Neuronal stem cell (in vitro differentiated cells): ENCODE data around the gene UBE3D.

Experiments used
- DNase-seq: peaks from one replicate; pipeline ENCODE4 v3.0.0-alpha.2; 2013; ENCODE audit warnings: low spot score
- H2AFZ ChIP-seq: one replicate; pipeline ENCODE4 v1.6.1; 2013; ENCODE audit warnings: mild to moderate bottlenecking, low read length, inconsistent platforms
- H2AK5ac ChIP-seq: 2 replicates; pipeline ENCODE4 v1.6.1; 2013; ENCODE audit warnings: low read depth, mild to moderate bottlenecking, inconsistent platforms, low read length, moderate library complexity, mixed read lengths
- H2BK120ac ChIP-seq: 2 replicates; pipeline ENCODE4 v1.6.1; 2013; ENCODE audit warnings: low read depth, mild to moderate bottlenecking, inconsistent platforms, low read length, moderate library complexity, mixed read lengths
- H2BK12ac ChIP-seq: one replicate; pipeline ENCODE4 v1.6.1; 2013; ENCODE audit warnings: low read length, inconsistent platforms
- H2BK15ac ChIP-seq: 2 replicates; pipeline ENCODE4 v1.6.1; 2013; ENCODE audit warnings: mild to moderate bottlenecking, low read length, inconsistent platforms, mixed read lengths
- H2BK5ac ChIP-seq: one replicate; pipeline ENCODE4 v1.6.1; 2013; ENCODE audit warnings: inconsistent platforms, mild to moderate bottlenecking, low read length, moderate library complexity
- H3K14ac ChIP-seq: one replicate; pipeline ENCODE4 v1.6.1; 2013; ENCODE audit warnings: low read length, inconsistent platforms
- H3K18ac ChIP-seq: 2 replicates; pipeline ENCODE4 v1.6.1; 2013; ENCODE audit warnings: low read length, inconsistent platforms
- H3K23ac ChIP-seq: 2 replicates; pipeline ENCODE4 v1.6.1; 2013; ENCODE audit warnings: low read depth, mild to moderate bottlenecking, mixed read lengths, low read length, inconsistent platforms; ENCODE audit not compliant: poor library complexity
- H3K27ac ChIP-seq: replicated peaks from 3 replicates; pipeline ENCODE4 v1.5.1; 2013; ENCODE audit warnings: low read length, inconsistent platforms
- H3K27me3 ChIP-seq, 3 experiments: 2 replicates each; pipeline ENCODE4 v1.6.1; 2013; ENCODE audit warnings: low read length in 3 of 3, mild to moderate bottlenecking in 2 of 3, inconsistent platforms in 1 of 3, low read depth in 1 of 3, mixed read lengths in 1 of 3, moderate library complexity in 1 of 3; ENCODE audit not compliant: control insufficient read depth in 3 of 3, insufficient read depth in 3 of 3
- H3K36me3 ChIP-seq, 2 donors: replicated peaks in 1 of 2; 2 replicates each; pipeline ENCODE4 v1.6.1; 2013; ENCODE audit warnings: low read length in 2 of 2; ENCODE audit not compliant: control insufficient read depth in 2 of 2, insufficient read depth in 2 of 2
- H3K4ac ChIP-seq: 2 replicates; pipeline ENCODE4 v1.6.1; 2013; ENCODE audit warnings: inconsistent platforms, mild to moderate bottlenecking, low read length, moderate library complexity
- H3K4me1 ChIP-seq, 2 donors: 1 replicate in 1 of 2; 2 replicates in 1 of 2; pipeline ENCODE4 v1.6.1; 2013; ENCODE audit warnings: low read length in 2 of 2, low read depth in 1 of 2; ENCODE audit not compliant: control insufficient read depth in 2 of 2, insufficient read depth in 1 of 2
- H3K4me2 ChIP-seq: one replicate; pipeline ENCODE4 v1.6.1; 2013; ENCODE audit warnings: mild to moderate bottlenecking, low read length, inconsistent platforms; ENCODE audit not compliant: insufficient read depth, poor library complexity, severe bottlenecking
- H3K4me3 ChIP-seq, 2 donors: 2 replicates each; pipeline ENCODE4 v1.5.1; 2013; ENCODE audit warnings: low read length in 2 of 2, mild to moderate bottlenecking in 2 of 2, inconsistent platforms in 1 of 2, moderate library complexity in 1 of 2
- H3K79me1 ChIP-seq: one replicate; pipeline ENCODE4 v1.6.1; 2013; ENCODE audit warnings: low read depth, mild to moderate bottlenecking, inconsistent platforms, low read length, moderate library complexity
- H3K9ac ChIP-seq: one replicate; pipeline ENCODE4 v1.6.1; 2013; ENCODE audit warnings: mild to moderate bottlenecking, low read depth, low read length, inconsistent platforms; ENCODE audit not compliant: poor library complexity
- H3K9me3 ChIP-seq, 2 donors: replicated peaks in 1 of 2; 2 replicates each; pipeline versions ENCODE3 to v1.6.1; 2013; ENCODE audit warnings: low read length in 2 of 2, mild to moderate bottlenecking in 2 of 2, inconsistent platforms in 1 of 2, low read depth in 1 of 2, mixed read lengths in 1 of 2, moderate library complexity in 1 of 2; ENCODE audit not compliant: control insufficient read depth in 2 of 2, insufficient read depth in 1 of 2
- H4K8ac ChIP-seq: one replicate; pipeline ENCODE4 v1.6.1; 2013; ENCODE audit warnings: low read depth, mild to moderate bottlenecking, inconsistent platforms, low read length, moderate library complexity
- H4K91ac ChIP-seq: one replicate; pipeline ENCODE4 v1.6.1; 2013; ENCODE audit warnings: low read length, low read depth, mild to moderate bottlenecking, inconsistent platforms; ENCODE audit not compliant: poor library complexity
- WGBS, 2 donors: extraction: QIAGEN DNeasy Blood & Tissue Kit; methylation state at CpG; one replicate each; pipeline ENCODE4 v1.1.7; 2013; ENCODE audit warnings: missing lambda C conversion rate in 2 of 2, mixed read lengths in 1 of 2; ENCODE audit not compliant: insufficient read length in 2 of 2, insufficient replicate concordance in 1 of 2; ENCODE audit errors: extremely low coverage in 2 of 2; 5-methylcytosine and 5-hydroxymethylcytosine counted together

Gene UBE3D

DNA sequence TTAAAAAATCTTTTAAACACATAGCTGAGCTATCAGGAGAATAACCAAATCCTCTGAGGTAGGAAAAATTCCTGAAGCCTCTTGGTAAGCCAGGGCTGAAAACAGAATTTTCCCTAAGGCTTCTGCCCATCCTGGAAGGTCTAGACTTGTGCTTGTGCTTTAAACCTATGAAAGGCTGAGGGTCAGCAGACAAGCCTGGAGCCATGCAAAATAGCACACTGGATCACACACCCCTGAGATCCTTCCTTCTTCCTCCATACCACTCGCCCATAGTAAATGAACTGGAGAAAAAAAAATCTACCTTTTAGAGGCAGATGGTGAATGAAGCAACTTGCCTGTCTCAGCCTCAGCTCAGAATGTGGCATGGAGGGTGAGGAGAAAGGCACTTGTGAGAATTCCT, 144.4 kb downstream of the UBE3D start:
- Histone ChIP-seq H3K9ac (no peak overlapping the region), H3K79me1 (no peaks in the 10 kb centered on the region), H2AK5ac (no peak overlapping the region), H3K27ac (no peak overlapping the region), H2BK15ac (no peak overlapping the region), H3K4me2 (no peak overlapping the region), H3K4ac (no peak overlapping the region), H3K18ac (no peak overlapping the region), H4K8ac (no peak overlapping the region), H3K36me3 (peaks cover 0 to 6% of the 10 kb centered on the region in 2 donors), H2AFZ (no peak overlapping the region), H2BK120ac (no peak overlapping the region), H3K23ac (no peak overlapping the region), H2BK12ac (no peak overlapping the region), H3K4me3 (no peak overlapping the region), H3K4me1 (no peaks in the 10 kb centered on the region), H3K9me3 (peaks cover 7 to 8% of the 10 kb centered on the region in 2 donors), H3K27me3 (no peaks in the 10 kb centered on the region), H2BK5ac (no peak overlapping the region), H3K14ac (no peak overlapping the region), H4K91ac (no peak overlapping the region)
- DNase-seq = no peak
- WGBS, 2 donors = no CpG with 5 or more reads among the region's 1 CpG

DNA sequence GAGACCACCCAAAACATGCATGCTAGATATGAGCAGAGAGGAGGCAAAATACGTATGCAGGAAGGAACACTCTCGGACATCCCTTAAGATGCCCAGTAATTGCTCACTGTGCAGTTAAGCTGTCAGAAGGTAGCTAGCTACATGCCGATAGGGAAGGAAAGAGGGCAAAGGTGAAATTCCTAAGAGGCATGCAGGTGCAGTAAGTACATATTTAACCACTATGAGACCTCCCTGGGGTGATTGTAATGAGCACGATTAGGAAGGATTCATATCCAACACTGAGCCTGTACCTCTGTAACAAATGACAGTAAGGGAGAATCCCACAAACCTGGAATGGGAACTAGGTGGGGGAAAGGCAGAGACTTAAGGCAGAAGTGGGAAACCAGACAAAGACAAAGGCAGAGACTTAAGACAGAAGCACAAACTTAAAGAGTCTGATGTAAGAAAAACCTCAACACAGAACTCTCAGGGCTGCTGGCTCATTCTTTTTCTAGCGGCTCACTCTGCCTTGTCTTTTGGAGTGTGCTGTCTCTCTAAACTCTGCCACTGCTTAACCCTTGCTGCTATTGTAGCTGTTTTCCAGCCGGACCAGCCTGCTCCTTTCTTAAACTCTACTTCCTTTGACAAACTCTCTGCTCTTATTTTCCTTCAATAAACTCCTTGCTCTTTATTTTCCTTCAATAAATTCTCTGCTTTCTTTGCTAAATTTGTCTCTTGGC, 148.1 kb downstream of the UBE3D start:
- Histone ChIP-seq H3K36me3 (peaks cover 0 to 8% of the 10 kb centered on the region in 2 donors), H3K18ac (no peak overlapping the region), H2BK120ac (no peak overlapping the region), H3K4me2 (no peak overlapping the region), H2BK12ac (no peak overlapping the region), H3K4ac (no peak overlapping the region), H3K27me3 (no peaks in the 10 kb centered on the region), H3K14ac (no peak overlapping the region), H2BK5ac (no peak overlapping the region), H2AK5ac (no peak overlapping the region), H3K4me1 (no peaks in the 10 kb centered on the region), H2BK15ac (no peak overlapping the region), H3K9ac (no peak overlapping the region), H3K4me3 (no peak overlapping the region), H2AFZ (no peak overlapping the region), H4K8ac (no peak overlapping the region), H3K27ac (no peak overlapping the region), H3K23ac (no peak overlapping the region), H4K91ac (no peak overlapping the region), H3K9me3 (peaks cover 7 to 8% of the 10 kb centered on the region in 2 donors), H3K79me1 (no peaks in the 10 kb centered on the region)
- DNase-seq = no peak
- no CpG with 5 or more reads among the region's 6 CpGs for WGBS, 2 donors

DNA sequence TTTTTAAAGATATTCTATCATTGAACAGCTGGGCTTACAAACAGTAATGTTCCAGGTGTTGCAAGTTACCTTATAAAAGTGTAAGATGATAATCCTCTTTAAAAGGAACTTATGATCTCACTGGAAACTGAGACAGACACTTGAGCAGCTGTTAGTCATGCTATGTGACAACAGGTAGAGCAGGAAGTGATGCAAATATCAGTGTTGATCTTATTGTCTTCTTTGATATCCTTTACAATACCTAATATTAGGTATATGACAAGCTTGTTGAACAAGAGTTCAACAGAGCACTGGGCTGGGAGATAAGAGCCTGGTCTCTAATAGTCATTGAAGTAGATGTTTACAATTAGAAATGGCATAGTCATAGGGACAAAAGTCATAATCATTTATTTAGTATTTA, 150.0 kb downstream of the UBE3D start:
- Histone ChIP-seq H3K4ac (no peak overlapping the region), H2AK5ac (no peak overlapping the region), H2AFZ (no peak overlapping the region), H4K8ac (no peak overlapping the region), H3K79me1 (no peaks in the 10 kb centered on the region), H2BK15ac (no peak overlapping the region), H3K9ac (no peak overlapping the region), H4K91ac (no peak overlapping the region), H3K4me3 (no peak overlapping the region), H3K4me1 (peaks cover 4% of the 10 kb centered on the region in 2 donors), H3K23ac (no peak overlapping the region), H3K27me3 (no peaks in the 10 kb centered on the region), H2BK120ac (no peak overlapping the region), H3K18ac (no peak overlapping the region), H3K36me3 (peaks cover 0 to 8% of the 10 kb centered on the region in 2 donors), H2BK5ac (no peak overlapping the region), H2BK12ac (no peak overlapping the region), H3K9me3 (peaks cover 7 to 8% of the 10 kb centered on the region in 2 donors), H3K27ac (no peak overlapping the region), H3K14ac (no peak overlapping the region), H3K4me2 (no peak overlapping the region)
- no peak for DNase-seq

DNA sequence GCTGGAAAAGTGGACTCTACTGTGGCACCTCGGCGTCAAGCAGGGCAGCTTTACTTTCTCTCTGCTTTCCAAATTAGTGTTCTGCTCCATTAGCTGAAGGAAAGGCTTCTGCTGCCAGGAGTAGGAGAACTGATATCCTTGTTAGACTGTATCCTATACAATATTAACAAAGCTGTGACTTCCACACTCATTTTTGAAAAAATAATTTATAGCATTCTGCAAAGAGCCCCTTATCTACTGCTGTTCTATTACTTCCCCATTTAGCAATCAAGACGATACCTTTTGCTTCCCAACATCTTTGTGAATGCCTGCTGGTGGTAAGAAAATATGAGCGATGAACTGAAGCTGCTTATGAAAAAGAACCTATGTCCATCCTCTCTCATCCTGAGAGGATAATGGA, 151.1 kb downstream of the UBE3D start:
- H3K4ac ChIP-seq = no peak overlapping the region
- no peak overlapping the region for H4K91ac ChIP-seq
- H2BK12ac ChIP-seq = no peak overlapping the region
- no peak overlapping the region for H3K9ac ChIP-seq
- no peak overlapping the region for H2BK120ac ChIP-seq
- no CpG with 5 or more reads among the region's 4 CpGs for WGBS, 2 donors
- no peak overlapping the region for H3K23ac ChIP-seq
- H2BK5ac ChIP-seq = no peak overlapping the region
- H3K4me2 ChIP-seq = no peak overlapping the region
- H2AK5ac ChIP-seq = no peak overlapping the region
- H3K9me3 ChIP-seq = peaks cover 7 to 8% of the 10 kb centered on the region in 2 donors
- H3K4me1 ChIP-seq = peaks cover 6 to 9% of the 10 kb centered on the region in 2 donors
- H3K4me3 ChIP-seq = no peak overlapping the region
- no peak overlapping the region for H2BK15ac ChIP-seq
- no peak for DNase-seq
- no peak overlapping the region for H3K27ac ChIP-seq
- H2AFZ ChIP-seq = no peak overlapping the region
- peaks cover 0 to 6% of the 10 kb centered on the region in 2 donors for H3K36me3 ChIP-seq
- H3K14ac ChIP-seq = no peak overlapping the region
- no peak overlapping the region for H3K18ac ChIP-seq
- H3K79me1 ChIP-seq = no peaks in the 10 kb centered on the region
- H4K8ac ChIP-seq = no peak overlapping the region
- H3K27me3 ChIP-seq = no peaks in the 10 kb centered on the region
